Lung (tissue), 12 donors: ENCODE results near the gene UNC93A. TPM values are rescaled to one million over a fixed set of nuclear protein-coding genes. Genes with fewer than 3 reads are reported as not detected.
"Not testable (repeated sequence)": the region's sequence is repeated elsewhere in the genome, so short reads cannot be mapped to it uniquely, and the experiment has no call there.

ENCODE experiments used
- ATAC-seq: fragments of 200-7000 bp; cut with Tn5 transposase; one replicate; pipeline ENCODE4 v1.9.1; 2020; ENCODE audit warnings: moderate number of reproducible peaks; ENCODE audit not compliant: insufficient read depth, low FRiP score
- DNase-seq, 3 donors: peaks; one replicate each; pipeline ENCODE4 v3.0.0-alpha.2; 2013 to 2017
- H3K27ac ChIP-seq, 2 donors: one replicate each; pipeline ENCODE4 v1.5.1; 2013; ENCODE audit warnings: mild to moderate bottlenecking in 2 of 2, moderate library complexity in 2 of 2, control low read depth in 1 of 2, inconsistent platforms in 1 of 2, low read depth in 1 of 2, low read length in 1 of 2
- H3K27me3 ChIP-seq, 3 donors: one replicate each; pipeline ENCODE4 v1.5.1; 2013; ENCODE audit warnings: low read length in 2 of 3; ENCODE audit not compliant: control insufficient read depth in 3 of 3, insufficient read depth in 3 of 3
- H3K36me3 ChIP-seq, 4 donors: one replicate each; pipeline ENCODE4 v1.5.1; 2013; ENCODE audit warnings: low read length in 4 of 4, mild to moderate bottlenecking in 1 of 4, moderate library complexity in 1 of 4; ENCODE audit not compliant: control insufficient read depth in 4 of 4, insufficient read depth in 4 of 4
- H3K4me1 ChIP-seq, 5 donors: one replicate each; pipeline ENCODE4 v1.5.1; 2013; ENCODE audit warnings: low read length in 5 of 5, mild to moderate bottlenecking in 2 of 5, moderate library complexity in 1 of 5; ENCODE audit not compliant: control insufficient read depth in 5 of 5, insufficient read depth in 5 of 5
- H3K4me3 ChIP-seq: one replicate; pipeline ENCODE4 v1.5.1; 2013; ENCODE audit warnings: mild to moderate bottlenecking, control low read depth, moderate library complexity
- H3K9ac ChIP-seq, 2 donors: one replicate each; pipeline ENCODE4 v1.5.1; 2013; ENCODE audit warnings: low read length in 2 of 2, control low read depth in 1 of 2; ENCODE audit not compliant: insufficient read depth in 1 of 2
- H3K9me3 ChIP-seq, 4 donors: one replicate each; pipeline ENCODE4 v1.5.1; 2013; ENCODE audit warnings: low read length in 3 of 4, mild to moderate bottlenecking in 1 of 4, moderate library complexity in 1 of 4; ENCODE audit not compliant: control insufficient read depth in 4 of 4, insufficient read depth in 3 of 4
- CTCF ChIP-seq: IDR thresholded peaks from 2 replicates; pipeline ENCODE4 v1.5.1; 2012; ENCODE audit warnings: mild to moderate bottlenecking; ENCODE audit errors: control extremely low read depth, extremely low read depth
- WGBS, 2 donors: extraction: QIAGEN DNeasy Blood & Tissue Kit; methylation state at CpG; one replicate each; pipeline ENCODE4 v1.1.7; 2013; 5-methylcytosine and 5-hydroxymethylcytosine counted together
- polyA plus RNA-seq, 2 donors: library from polyadenylated mRNA; stranded (reverse); fragments of 200-250 nt; gene quantifications; one replicate each; pipeline ENCODE4 v1.2.1, GENCODE V29; 2013
- total RNA-seq, 2 donors: library from RNA; depleted of rRNA in 1 of 2; stranded (reverse); fragments of >200 nt in 1 of 2; gene quantifications; one replicate each; pipeline ENCODE4 v1.2.1, GENCODE V29; 2014 to 2021
- donor health status: control.
- donor health status: control.
- donor health status: Bipolar disorder and iron deficiency.
- donor health status: healthy.
- donor health status: DM: yes; HTN: yes; CAD: no.

The UNC93A gene
- total and polyA plus RNA-seq, 4 donors, result not detected

- 72 to 93% methylated on average over 2 of the region's 2 CpGs for WGBS, 2 donors
- TF ChIP-seq CTCF, result no peak
- DNase-seq, result peak in 2 of 3 donors; percentile 18 to 32
- Histone ChIP-seq H3K9ac (no peak overlapping the region), H3K27ac (no peak overlapping the region), H3K36me3 (no peaks in the 10 kb centered on the region), H3K4me1 (peaks cover 0 to 3% (median 0%) of the 10 kb centered on the region in 5 donors), H3K4me3 (no peak overlapping the region), H3K27me3 (no peaks in the 10 kb centered on the region), H3K9me3 (peaks cover 0 to under 1% (median 0%) of the 10 kb centered on the region in 4 donors)
- no peak for ATAC-seq
These were observed 20.2 kb downstream of the UNC93A start for GRCh38 chr6:167311286-167311685.

DNA sequence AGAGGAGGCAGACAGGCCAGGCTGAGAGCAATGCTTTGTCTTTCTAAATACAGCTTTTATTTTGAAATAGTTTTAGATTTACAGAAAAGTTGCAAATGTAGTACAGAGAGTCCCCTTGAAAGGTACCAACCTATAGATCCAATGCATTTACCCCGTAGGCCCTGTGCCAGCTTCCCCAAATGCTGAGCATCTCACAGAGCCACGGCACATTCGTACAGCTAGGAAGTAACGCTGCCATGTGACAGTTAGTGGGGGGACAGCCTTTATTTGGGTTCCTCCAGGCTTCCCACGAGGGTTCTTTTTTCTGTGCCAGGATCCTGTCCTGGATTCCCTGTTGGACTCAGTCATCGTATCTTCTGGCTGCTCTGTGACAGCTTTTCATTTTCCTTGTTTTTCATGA is 20.6 kb downstream of the UNC93A start:
- not testable (repeated sequence) for H3K9me3 ChIP-seq, H3K4me3 ChIP-seq, H3K9ac ChIP-seq, DNase-seq, H3K36me3 ChIP-seq, H3K27me3 ChIP-seq, H3K4me1 ChIP-seq, H3K27ac ChIP-seq, ATAC-seq
- 79 to 82% methylated on average over 6 of the region's 6 CpGs for WGBS, 2 donors

- H3K4me3 ChIP-seq, result no peak overlapping the region
- TF ChIP-seq CTCF, result no peak
- peaks cover 0 to 3% (median 0%) of the 10 kb centered on the region in 5 donors for H3K4me1 ChIP-seq
- ATAC-seq, result no peak
- no peak for DNase-seq
- H3K36me3 ChIP-seq, result no peaks in the 10 kb centered on the region
- no peak overlapping the region for H3K27ac ChIP-seq
- no peak overlapping the region for H3K9ac ChIP-seq
- H3K27me3 ChIP-seq, result no peaks in the 10 kb centered on the region
- WGBS, 2 donors, result 71 to 78% methylated on average over 11 of the region's 11 CpGs
- no peaks in the 10 kb centered on the region for H3K9me3 ChIP-seq
These were observed 23.2 kb downstream of the UNC93A start for GRCh38 chr6:167314180-167314821.

GRCh38 chr6:167317172-167317571 is 26.1 kb downstream of the UNC93A start:
- peaks cover 0 to 3% (median 0%) of the 10 kb centered on the region in 5 donors for H3K4me1 ChIP-seq
- H3K27ac ChIP-seq, result no peak overlapping the region
- H3K9me3 ChIP-seq, result no peaks in the 10 kb centered on the region
- no peaks in the 10 kb centered on the region for H3K27me3 ChIP-seq
- H3K36me3 ChIP-seq, result no peaks in the 10 kb centered on the region
- no peak overlapping the region for H3K4me3 ChIP-seq
- no peak for DNase-seq
- no peak overlapping the region for H3K9ac ChIP-seq
- TF ChIP-seq CTCF, result no peak
- ATAC-seq, result no peak
- whole genome bisulfite sequencing, 2 donors, result 80 to 87% methylated on average over 9 of the region's 9 CpGs

DNA sequence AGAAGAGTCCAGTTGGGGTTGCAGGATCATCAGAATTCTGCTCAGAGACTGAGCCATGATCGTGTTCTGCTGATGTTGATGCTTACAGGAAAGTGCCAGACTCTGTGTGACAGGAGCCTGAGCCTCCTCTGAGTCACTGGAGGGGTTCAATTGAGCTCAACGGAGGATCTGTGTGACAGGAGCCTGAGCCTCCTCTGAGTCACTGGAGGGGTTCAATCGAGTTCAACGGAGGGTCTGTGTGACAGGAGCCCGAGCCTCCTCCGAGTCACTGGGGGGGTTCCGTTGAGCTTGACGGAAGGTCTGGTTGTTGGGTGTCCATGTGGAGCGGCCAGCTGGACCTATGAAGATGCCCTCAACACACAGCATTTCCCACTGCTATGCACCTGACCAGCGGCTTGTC is 27.2 kb downstream of the UNC93A start:
- not testable (repeated sequence) for DNase-seq, H3K4me1 ChIP-seq, H3K36me3 ChIP-seq, H3K4me3 ChIP-seq, H3K27ac ChIP-seq, H3K27me3 ChIP-seq, H3K9ac ChIP-seq, H3K9me3 ChIP-seq, ATAC-seq
- 75 to 95% methylated on average over 9 to 10 of the region's 10 CpGs for WGBS, 2 donors

DNA sequence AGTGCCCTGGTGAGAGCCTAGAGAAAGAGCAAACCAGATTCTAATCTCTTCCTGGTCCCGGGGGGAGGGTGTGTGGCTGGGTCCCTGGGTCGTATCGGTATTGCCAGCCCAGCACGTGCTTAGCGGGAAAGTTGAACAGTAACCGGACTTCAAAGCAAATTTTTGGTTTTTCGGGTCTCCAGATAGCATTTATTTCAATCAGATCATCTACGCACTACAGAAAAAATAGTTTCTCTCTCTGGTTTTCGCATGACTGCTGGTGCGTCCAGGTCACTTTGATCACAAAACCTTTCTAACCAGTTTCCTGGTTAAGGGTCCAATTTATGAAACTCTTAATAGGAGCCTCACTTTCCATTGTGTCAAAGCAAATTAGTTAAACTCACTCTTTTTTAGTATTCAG is 27.7 kb downstream of the UNC93A start:
- H3K4me3 ChIP-seq, H3K4me1 ChIP-seq, H3K36me3 ChIP-seq, H3K27me3 ChIP-seq, ATAC-seq, H3K27ac ChIP-seq, H3K9me3 ChIP-seq, DNase-seq, H3K9ac ChIP-seq: not testable (repeated sequence)
- 66 to 90% methylated on average over 9 to 10 of the region's 10 CpGs for WGBS, 2 donors
